Prostate gland (tissue), 2 donors: ENCODE measurements around the gene SLC16A2. TPM values are rescaled to one million over a fixed set of nuclear protein-coding genes. Genes with fewer than 3 reads are reported as not detected.

ENCODE experiments used
- DNase-seq: peaks from one replicate; pipeline ENCODE4 v3.0.0-alpha.2; 2019; ENCODE audit warnings: low spot score
- H3K27ac ChIP-seq, 2 donors: fragments of 200-600 bp; sonication (generic); 2 replicates each; pipeline ENCODE4 v1.5.1; 2017 to 2019
- H3K27me3 ChIP-seq: fragments of 200-600 bp; sonication (generic); replicated peaks from 2 replicates; pipeline ENCODE4 v1.5.1; 2019; ENCODE audit not compliant: insufficient read depth
- H3K36me3 ChIP-seq, 2 donors: fragments of 200-600 bp; sonication (generic); 1 replicate in 1 of 2; 2 replicates in 1 of 2; pipeline versions ENCODE4 v1.5.1 to v1.8.1; 2017 to 2019
- H3K4me1 ChIP-seq: fragments of 200-600 bp; sonication (generic); replicated peaks from 2 replicates; pipeline ENCODE4 v1.5.1; 2019
- H3K4me3 ChIP-seq, 2 donors: fragments of 200-600 bp; sonication (generic); 2 replicates each; pipeline ENCODE4 v1.5.1; 2017 to 2019
- H3K9me3 ChIP-seq: fragments of 200-600 bp; sonication (generic); 2 replicates; pipeline ENCODE4 v1.5.1; 2017
- POLR2A ChIP-seq: fragments of 450-650 bp; IDR thresholded peaks from one replicate; pipeline ENCODE4 v1.6.1; 2016; ENCODE audit warnings: antibody characterized with exemption, mild to moderate bottlenecking
- POLR2AphosphoS5 ChIP-seq: sonication (generic); formaldehyde crosslinking; IDR thresholded peaks from one replicate; pipeline ENCODE4 v1.6.1; 2017; ENCODE audit warnings: antibody characterized with exemption
- WGBS: methylation state at CpG from one replicate; pipeline ENCODE4 v1.1.5; 2018; 5-methylcytosine and 5-hydroxymethylcytosine counted together
- intact Hi-C: fragments of 100-400 bp; cut with DNase I; formaldehyde crosslinking; loops from one replicate; pipeline ENCODE4 v1.14.2; 2022
- total RNA-seq, 2 donors: library from RNA; depleted of rRNA; stranded (reverse); fragments of >200 nt; gene quantifications; one replicate each; pipeline ENCODE4 v1.1.0, GENCODE V29; 2016
- TF ChIP-seq, protein P1 (sequence below), 4 experiments: fragments of 200-600 bp in 2 of 4; fragments of 450-650 bp in 2 of 4; sonication (generic) in 2 of 4; IDR thresholded peaks; 1 replicate in 3 of 4; 2 replicates in 1 of 4; pipeline ENCODE4 v1.5.1; 2016 to 2019; ENCODE audit warnings: antibody characterized with exemption in 4 of 4, mild to moderate bottlenecking in 2 of 4, moderate library complexity in 2 of 4

SLC16A2 gene
- total RNA-seq, 2 donors from 2014 or later, result 8.7 to 9.3 TPM

DNA sequence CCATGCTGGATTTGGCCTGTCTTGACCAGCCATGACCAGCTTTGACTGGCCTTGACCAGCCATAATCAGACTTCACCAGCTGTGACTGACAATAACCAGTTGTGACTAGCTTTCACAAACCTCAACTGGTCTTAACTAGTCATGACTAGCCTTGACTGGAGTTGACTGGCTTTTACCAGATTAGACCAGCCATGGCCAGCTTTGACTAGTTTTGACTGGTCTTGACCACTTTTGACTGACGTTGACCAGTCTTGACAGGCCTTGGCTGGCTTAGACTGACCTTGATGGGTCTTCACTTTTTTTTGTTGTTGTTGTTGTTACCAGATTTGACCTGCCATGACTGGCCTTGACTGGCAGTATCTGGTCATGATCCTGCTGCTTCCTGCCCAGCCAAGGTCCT lies 125.7 kb downstream of the SLC16A2 start:
- TF ChIP-seq POLR2A (no peak), POLR2AphosphoS5 (no peak)
- TF ChIP-seq, protein P1, sequence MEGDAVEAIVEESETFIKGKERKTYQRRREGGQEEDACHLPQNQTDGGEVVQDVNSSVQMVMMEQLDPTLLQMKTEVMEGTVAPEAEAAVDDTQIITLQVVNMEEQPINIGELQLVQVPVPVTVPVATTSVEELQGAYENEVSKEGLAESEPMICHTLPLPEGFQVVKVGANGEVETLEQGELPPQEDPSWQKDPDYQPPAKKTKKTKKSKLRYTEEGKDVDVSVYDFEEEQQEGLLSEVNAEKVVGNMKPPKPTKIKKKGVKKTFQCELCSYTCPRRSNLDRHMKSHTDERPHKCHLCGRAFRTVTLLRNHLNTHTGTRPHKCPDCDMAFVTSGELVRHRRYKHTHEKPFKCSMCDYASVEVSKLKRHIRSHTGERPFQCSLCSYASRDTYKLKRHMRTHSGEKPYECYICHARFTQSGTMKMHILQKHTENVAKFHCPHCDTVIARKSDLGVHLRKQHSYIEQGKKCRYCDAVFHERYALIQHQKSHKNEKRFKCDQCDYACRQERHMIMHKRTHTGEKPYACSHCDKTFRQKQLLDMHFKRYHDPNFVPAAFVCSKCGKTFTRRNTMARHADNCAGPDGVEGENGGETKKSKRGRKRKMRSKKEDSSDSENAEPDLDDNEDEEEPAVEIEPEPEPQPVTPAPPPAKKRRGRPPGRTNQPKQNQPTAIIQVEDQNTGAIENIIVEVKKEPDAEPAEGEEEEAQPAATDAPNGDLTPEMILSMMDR (IDR thresholded peaks at IDR 0.05), result no peak
- 100% methylated on average over 1 of the region's 1 CpG for WGBS
- H3K27me3 ChIP-seq, result no peaks in the 10 kb centered on the region
- no peaks in the 10 kb centered on the region for H3K4me1 ChIP-seq
- H3K4me3 ChIP-seq, result no peak overlapping the region
- no peaks in the 10 kb centered on the region for H3K9me3 ChIP-seq
- H3K36me3 ChIP-seq, result no peaks in the 10 kb centered on the region
- DNase-seq, result no peak
- no peak overlapping the region for H3K27ac ChIP-seq
- intact Hi-C loops, result no loop called here

GRCh38 chrX:74550295-74550802 lies 129.1 kb downstream of the SLC16A2 start:
- TF ChIP-seq POLR2A (no peak), POLR2AphosphoS5 (peak; percentile 14)
- TF ChIP-seq, protein P1 (IDR thresholded peaks at IDR 0.05), result peak; percentile 89 to 96 (median 93)
- H3K4me1 ChIP-seq, result no peaks in the 10 kb centered on the region
- intact Hi-C loops, result loop anchor here (5.0 kb wide), 1 partner anchor 693 kb away; no protein-coding TSS in a partner anchor
- 19% methylated on average over 19 of the region's 24 CpGs for WGBS
- no peak overlapping the region for H3K4me3 ChIP-seq
- H3K27me3 ChIP-seq, result no peaks in the 10 kb centered on the region
- H3K27ac ChIP-seq, result no peak overlapping the region
- H3K9me3 ChIP-seq, result no peaks in the 10 kb centered on the region
- DNase-seq, result peak; percentile 64
- H3K36me3 ChIP-seq, result no peaks in the 10 kb centered on the region

GRCh38 chrX:74551934-74552333 lies 130.6 kb downstream of the SLC16A2 start:
- H3K36me3 ChIP-seq, result no peaks in the 10 kb centered on the region
- H3K4me3 ChIP-seq, result no peak overlapping the region
- TF ChIP-seq, protein P1 (IDR thresholded peaks at IDR 0.05), result no peak
- TF ChIP-seq POLR2A (no peak), POLR2AphosphoS5 (no peak)
- intact Hi-C loops, result loop anchor here (5.0 kb wide), 1 partner anchor 695 kb away; no protein-coding TSS in a partner anchor
- 73% methylated on average over 2 of the region's 2 CpGs for WGBS
- no peaks in the 10 kb centered on the region for H3K9me3 ChIP-seq
- DNase-seq, result no peak
- H3K4me1 ChIP-seq, result no peaks in the 10 kb centered on the region
- no peak overlapping the region for H3K27ac ChIP-seq
- H3K27me3 ChIP-seq, result no peaks in the 10 kb centered on the region

- no peak overlapping the region for H3K27ac ChIP-seq
- no peaks in the 10 kb centered on the region for H3K4me1 ChIP-seq
- TF ChIP-seq, protein P1 (IDR thresholded peaks at IDR 0.05), result no peak
- TF ChIP-seq POLR2AphosphoS5 (no peak), POLR2A (no peak)
- intact Hi-C loops, result no loop called here
- H3K36me3 ChIP-seq, result no peaks in the 10 kb centered on the region
- no peaks in the 10 kb centered on the region for H3K9me3 ChIP-seq
- DNase-seq, result no peak
- WGBS, result 86% methylated on average over 2 of the region's 2 CpGs
- H3K4me3 ChIP-seq, result no peak overlapping the region
- no peaks in the 10 kb centered on the region for H3K27me3 ChIP-seq
These were observed 136.1 kb downstream of the SLC16A2 start for GRCh38 chrX:74557378-74557777.

GRCh38 chrX:74578137-74578536 lies 156.8 kb downstream of the SLC16A2 start:
- Histone ChIP-seq H3K4me1 (no peaks in the 10 kb centered on the region), H3K27me3 (no peaks in the 10 kb centered on the region), H3K4me3 (no peak overlapping the region), H3K36me3 (no peaks in the 10 kb centered on the region), H3K27ac (no peak overlapping the region), H3K9me3 (no peaks in the 10 kb centered on the region)
- DNase-seq, result no peak
- 97% methylated on average over 3 of the region's 3 CpGs for WGBS
- intact Hi-C loops, result no loop called here
- TF ChIP-seq POLR2AphosphoS5, result no peak
- TF ChIP-seq POLR2A, result no peak
- TF ChIP-seq, protein P1 (IDR thresholded peaks at IDR 0.05), result no peak
